Measurements from ENCODE around the gene RETSAT.

GRCh38 chr2:85397925-85398331 is 43.6 kb upstream of the RETSAT start:
- TF ChIP-seq CTCF (conservative IDR thresholded peaks at IDR 0.05; ENCODE audit: low read depth, low read length) (no peak), EZH2 (IDR thresholded peaks at IDR 0.05; ENCODE audit: borderline replicate concordance, low read depth, low read length, poor library complexity, severe bottlenecking) (no peak)

Data from A673 (cell line).